SK-N-SH (cell line): Measurements from ENCODE around the gene EXOSC3. TPM values are rescaled to one million over a fixed set of nuclear protein-coding genes. Genes with fewer than 3 reads are reported as not detected.
A peak's percentile ranks its signal among the peaks of the same experiment; 100 is the strongest.
"Not testable (repeated sequence)": the region's sequence is repeated elsewhere in the genome, so short reads cannot be mapped to it uniquely, and the experiment has no call there.

Experiments
- CTCF ChIA-PET: fragments of 300-600, 350-600 bp; formaldehyde crosslinking; extraction: SDS; loops from one replicate; lab custom pipeline; 2021; lab: Yijun Ruan, JAX
- POLR2A ChIA-PET: fragments of 350-600 bp; sonication (Branson Sonifier 250); formaldehyde crosslinking; extraction: SDS; loops from one replicate; lab custom pipeline; 2020; ENCODE audit warnings: antibody characterized with exemption, inconsistent platforms; lab: Yijun Ruan, JAX
- DNase-seq: peaks from one replicate; pipeline ENCODE4 v3.0.0; 2012
- H2AFZ ChIP-seq: fragments of 200-600 bp; sonication (generic); 2 replicates; pipeline ENCODE4 v1.8.1; 2016; ENCODE audit warnings: antibody characterized with exemption, mild to moderate bottlenecking, low read depth
- H3F3A ChIP-seq: fragments of 200-600 bp; sonication (generic); replicated peaks from 2 replicates; pipeline ENCODE3; 2016; ENCODE audit warnings: antibody characterized with exemption, mild to moderate bottlenecking; ENCODE audit not compliant: insufficient read depth
- H3K27ac ChIP-seq, 2 experiments: fragments of 200-500 bp in 1 of 2; fragments of 200-600 bp in 1 of 2; sonication (Bioruptor generic) in 1 of 2; sonication (generic), shearing (Covaris generic) in 1 of 2; 2 replicates each; pipeline versions ENCODE4 v1.5.1 to v1.6.1; 2014 to 2016; ENCODE audit warnings: low read depth in 2 of 2, inconsistent platforms in 1 of 2, low read length in 1 of 2, mild to moderate bottlenecking in 1 of 2, mixed read lengths in 1 of 2
- H3K27me3 ChIP-seq: fragments of 200-600 bp; sonication (generic), shearing (Covaris generic); 2 replicates; pipeline ENCODE4 v1.6.1; 2016; ENCODE audit warnings: mixed run types; ENCODE audit not compliant: insufficient read depth
- H3K36me3 ChIP-seq, 2 experiments: fragments of 200-500 bp in 1 of 2; fragments of 200-600 bp in 1 of 2; sonication (Bioruptor generic) in 1 of 2; sonication (generic) in 1 of 2; replicated peaks in 1 of 2; 2 replicates each; pipeline versions ENCODE3 to v1.5.1; 2014 to 2016; ENCODE audit warnings: low read length in 1 of 2, mild to moderate bottlenecking in 1 of 2; ENCODE audit not compliant: insufficient read depth in 2 of 2, control insufficient read depth in 1 of 2
- H3K4me1 ChIP-seq, 2 experiments: fragments of 200-500 bp in 1 of 2; fragments of 200-600 bp in 1 of 2; sonication (Bioruptor generic) in 1 of 2; sonication (generic), shearing (Covaris generic) in 1 of 2; 2 replicates each; pipeline versions ENCODE4 v1.5.1 to v1.6.1; 2014 to 2016; ENCODE audit warnings: low read depth in 1 of 2, low read length in 1 of 2, mixed run types in 1 of 2; ENCODE audit not compliant: insufficient read depth in 2 of 2, control insufficient read depth in 1 of 2
- H3K4me2 ChIP-seq: fragments of 200-600 bp; sonication (generic), shearing (Covaris generic); 2 replicates; pipeline ENCODE4 v1.6.1; 2017; ENCODE audit warnings: mixed run types
- H3K4me3 ChIP-seq, 2 experiments: fragments of 200-500 bp in 1 of 2; fragments of 200-600 bp in 1 of 2; sonication (Bioruptor generic) in 1 of 2; sonication (generic), shearing (Covaris generic) in 1 of 2; 2 replicates each; pipeline versions ENCODE4 v1.5.1 to v1.8.1; 2014 to 2016; ENCODE audit warnings: low read depth in 2 of 2, inconsistent platforms in 1 of 2, low read length in 1 of 2, mild to moderate bottlenecking in 1 of 2, mixed read lengths in 1 of 2, moderate library complexity in 1 of 2
- H3K79me2 ChIP-seq: fragments of 200-600 bp; sonication (generic); 2 replicates; pipeline ENCODE4 v1.8.1; 2017; ENCODE audit warnings: mild to moderate bottlenecking; ENCODE audit not compliant: insufficient read depth
- H3K9ac ChIP-seq: fragments of 200-600 bp; sonication (generic); 2 replicates; pipeline ENCODE4 v1.6.1; 2017; ENCODE audit warnings: mixed run types
- H3K9me2 ChIP-seq: fragments of 200-600 bp; sonication (generic); 2 replicates; pipeline ENCODE4 v1.6.1; 2017; ENCODE audit warnings: mixed run types
- H3K9me3 ChIP-seq: fragments of 200-600 bp; sonication (generic); 2 replicates; pipeline ENCODE4 v1.6.1; 2017; ENCODE audit warnings: mixed run types, mild to moderate bottlenecking, moderate library complexity
- H4K20me1 ChIP-seq: fragments of 200-600 bp; sonication (generic); 2 replicates; pipeline ENCODE4 v1.6.1; 2017; ENCODE audit warnings: mild to moderate bottlenecking, mixed run types; ENCODE audit not compliant: insufficient read depth
- ELF1 ChIP-seq: IDR thresholded peaks from 2 replicates; pipeline ENCODE4 v1.4.0; 2012
- FOXJ3 ChIP-seq: sonication (generic); formaldehyde crosslinking; IDR thresholded peaks from 2 replicates; pipeline ENCODE4 v1.5.1; 2020; ENCODE audit warnings: mild to moderate bottlenecking, missing genetic modification reagents
- GATA2 ChIP-seq: sonication (generic); formaldehyde crosslinking; IDR thresholded peaks from 2 replicates; pipeline ENCODE4 v1.5.0; 2020; ENCODE audit warnings: mild to moderate bottlenecking, missing genetic modification reagents
- MAX ChIP-seq: IDR thresholded peaks from 2 replicates; pipeline ENCODE4 v1.4.0; 2012; ENCODE audit warnings: low read depth
- MEF2A ChIP-seq: IDR thresholded peaks from 2 replicates; pipeline ENCODE4 v1.4.0; 2012; ENCODE audit warnings: low read depth, borderline replicate concordance
- MXI1 ChIP-seq: IDR thresholded peaks from 2 replicates; pipeline ENCODE4 v1.6.1; 2012; ENCODE audit warnings: mild to moderate bottlenecking, low read depth, low read length, improper control_type of control experiment
- RCOR1 ChIP-seq: fragments of 150-350 bp; IDR thresholded peaks from 2 replicates; pipeline ENCODE4 v1.6.1; 2017; ENCODE audit warnings: antibody characterized with exemption, low read length
- RXRA ChIP-seq: IDR thresholded peaks from 2 replicates; pipeline ENCODE4 v1.4.0; 2012; ENCODE audit warnings: low read depth, mild to moderate bottlenecking, borderline replicate concordance
- ZBTB33 ChIP-seq: IDR thresholded peaks from 2 replicates; pipeline ENCODE4 v1.4.0; 2012; ENCODE audit warnings: low read depth, borderline replicate concordance
- WGBS: methylation state at CpG from one replicate; pipeline ENCODE4 v1.1.6; 2017; ENCODE audit warnings: low lambda C conversion rate; 5-methylcytosine and 5-hydroxymethylcytosine counted together
- polyA plus RNA-seq, 3 experiments: library from polyadenylated mRNA; depleted of rRNA; stranded (reverse); fragments of >200 nt; gene quantifications; 2 replicates each; pipeline ENCODE4 v1.2.3, GENCODE V29; 2012
- TF ChIP-seq, protein P1 (sequence below): fragments of 200-600 bp; sonication (generic); IDR thresholded peaks from 2 replicates; pipeline ENCODE4 v1.6.1; 2017; ENCODE audit warnings: antibody characterized with exemption, mild to moderate bottlenecking, moderate library complexity

Gene EXOSC3
- polyA plus RNA-seq, 1 of the 3 experiments (the other 2 are of a cell fraction), result 53.6 TPM

DNA sequence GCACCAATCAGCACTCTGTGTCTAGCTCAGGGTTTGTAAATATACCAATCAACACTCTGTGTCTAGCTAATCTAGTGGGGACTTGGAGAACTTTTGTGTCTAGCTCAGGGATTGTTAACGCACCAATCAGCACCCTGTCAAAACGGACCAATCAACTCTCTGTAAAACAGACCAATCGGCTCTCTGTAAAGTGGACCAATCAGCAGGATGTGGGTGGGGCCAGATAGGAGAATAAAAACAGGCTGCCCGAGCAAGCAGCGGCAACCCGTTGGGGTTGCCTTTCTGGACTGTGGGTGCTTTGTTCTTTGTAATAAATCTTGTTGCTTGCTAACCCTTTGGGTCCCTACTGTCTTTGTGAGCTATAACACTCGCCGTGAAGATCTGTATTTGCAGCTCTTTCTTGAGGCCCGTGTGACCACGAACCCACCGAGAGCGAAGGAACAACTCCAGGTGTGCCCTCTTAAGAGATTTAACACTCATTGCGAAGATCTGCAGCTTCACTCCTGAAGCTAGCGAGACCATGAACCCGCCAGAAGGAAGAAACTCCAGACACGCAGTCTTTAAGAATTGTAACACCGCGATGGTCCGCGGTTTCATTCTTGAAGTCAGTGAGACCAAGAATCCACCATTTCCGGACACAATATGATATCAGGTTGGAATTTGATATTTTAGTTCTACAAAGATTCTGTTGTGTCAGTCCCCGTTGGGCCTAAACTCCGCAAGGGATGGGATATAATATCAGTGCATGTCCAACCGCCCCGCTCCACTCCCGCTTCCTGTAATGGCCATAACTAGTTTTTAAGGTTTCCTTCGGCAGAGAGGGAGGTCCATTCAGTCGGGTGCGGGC is 32.0 kb downstream of the EXOSC3 start:
- Histone ChIP-seq H3K27ac (no peak overlapping the region; a peak in 1 of 4 replicates), H3K4me1 (peaks cover 0 to 6% of the 10 kb centered on the region in 2 experiments; a peak in 1 of 4 replicates), H3K36me3 (no peaks in the 10 kb centered on the region), H3K79me2 (0 out of 2 replicates have a peak, but pooled peaks cover 4% of the 10 kb centered on the region), H3K4me3 (peak overlapping the region; percentile 84 to 90; a peak in 3 of 4 replicates), H3K9me3 (no peaks in the 10 kb centered on the region), H3K27me3 (no peaks in the 10 kb centered on the region), H3K9me2 (no peaks in the 10 kb centered on the region), H4K20me1 (no peaks in the 10 kb centered on the region), H3K4me2 (peak overlapping the region; percentile 81), H3K9ac (peak overlapping the region; percentile 86; the same call in 1 of the 2 replicates), H3F3A (no peaks in the 10 kb centered on the region), H2AFZ (peak overlapping the region; percentile 96)
- CTCF ChIA-PET, result interaction anchor here (1.0 kb wide), 1 partner anchor 171 kb away, joined by 3 read pairs; no protein-coding TSS in a partner anchor
- DNase-seq, result no peak
- TF ChIP-seq MAX (no peak), MEF2A (no peak), MXI1 (no peak), RCOR1 (no peak), ELF1 (no peak), RXRA (no peak), FOXJ3 (CRISPR knock-in tag) (no peak), ZBTB33 (no peak), GATA2 (no peak)
- TF ChIP-seq, protein P1, sequence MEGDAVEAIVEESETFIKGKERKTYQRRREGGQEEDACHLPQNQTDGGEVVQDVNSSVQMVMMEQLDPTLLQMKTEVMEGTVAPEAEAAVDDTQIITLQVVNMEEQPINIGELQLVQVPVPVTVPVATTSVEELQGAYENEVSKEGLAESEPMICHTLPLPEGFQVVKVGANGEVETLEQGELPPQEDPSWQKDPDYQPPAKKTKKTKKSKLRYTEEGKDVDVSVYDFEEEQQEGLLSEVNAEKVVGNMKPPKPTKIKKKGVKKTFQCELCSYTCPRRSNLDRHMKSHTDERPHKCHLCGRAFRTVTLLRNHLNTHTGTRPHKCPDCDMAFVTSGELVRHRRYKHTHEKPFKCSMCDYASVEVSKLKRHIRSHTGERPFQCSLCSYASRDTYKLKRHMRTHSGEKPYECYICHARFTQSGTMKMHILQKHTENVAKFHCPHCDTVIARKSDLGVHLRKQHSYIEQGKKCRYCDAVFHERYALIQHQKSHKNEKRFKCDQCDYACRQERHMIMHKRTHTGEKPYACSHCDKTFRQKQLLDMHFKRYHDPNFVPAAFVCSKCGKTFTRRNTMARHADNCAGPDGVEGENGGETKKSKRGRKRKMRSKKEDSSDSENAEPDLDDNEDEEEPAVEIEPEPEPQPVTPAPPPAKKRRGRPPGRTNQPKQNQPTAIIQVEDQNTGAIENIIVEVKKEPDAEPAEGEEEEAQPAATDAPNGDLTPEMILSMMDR, result no peak
- POLR2A ChIA-PET, result interaction anchor here (0.6 to 1.5 kb wide), 2 partner anchors 32 to 131 kb away, joined by 3 to 4 read pairs; partner anchors contain the start of gene EXOSC3
- WGBS, result 90% methylated on average over 29 of the region's 29 CpGs

DNA sequence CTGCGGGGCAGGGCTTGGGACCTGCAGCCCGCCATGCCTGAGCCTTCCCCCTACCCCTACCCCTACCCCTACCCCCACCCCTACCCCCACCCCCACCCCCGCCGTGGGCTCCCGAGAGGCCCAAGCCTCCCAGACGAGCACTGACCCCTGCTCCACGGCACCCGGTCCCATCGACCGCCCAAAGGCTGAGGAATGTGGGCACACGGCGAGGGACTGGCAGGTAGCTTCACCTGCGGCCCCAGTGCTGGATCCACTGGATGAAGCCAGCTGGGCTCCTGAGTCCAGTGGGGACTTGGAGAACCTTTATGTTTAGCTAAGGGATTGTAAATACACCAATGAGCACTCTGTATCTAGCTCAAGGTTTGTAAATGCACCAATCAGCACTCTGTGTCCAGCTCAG is 32.8 kb downstream of the EXOSC3 start:
- POLR2A ChIA-PET, H3K9me2 ChIP-seq: not testable (repeated sequence)
- 89% methylated on average over 7 of the region's 13 CpGs for WGBS

GRCh38 chr9:37751704-37752103 is 33.2 kb downstream of the EXOSC3 start:
- POLR2A ChIA-PET, DNase-seq: not testable (repeated sequence)

More for the DNA sequence above, 32.8 kb downstream of the EXOSC3 start:
- not testable (repeated sequence) for H3F3A ChIP-seq, H2AFZ ChIP-seq, H3K27ac ChIP-seq, H3K4me3 ChIP-seq, H3K4me2 ChIP-seq, H3K9me3 ChIP-seq, DNase-seq, H3K27me3 ChIP-seq, H3K4me1 ChIP-seq, H3K9ac ChIP-seq, H3K79me2 ChIP-seq, H4K20me1 ChIP-seq, H3K36me3 ChIP-seq
- CTCF ChIA-PET, result interaction anchor here (1.0 kb wide), 1 partner anchor 170 kb away, joined by 3 read pairs; no protein-coding TSS in a partner anchor

More at GRCh38 chr9:37751704-37752103, 33.2 kb downstream of the EXOSC3 start:
- CTCF ChIA-PET, result interaction anchor here (1.0 kb wide), 1 partner anchor 170 kb away, joined by 3 read pairs; no protein-coding TSS in a partner anchor
- H3K9me2 ChIP-seq, H3K79me2 ChIP-seq, H2AFZ ChIP-seq, H3K4me1 ChIP-seq, H3K4me3 ChIP-seq, H3K27me3 ChIP-seq, H4K20me1 ChIP-seq, H3K4me2 ChIP-seq, H3K27ac ChIP-seq, H3K36me3 ChIP-seq, H3K9me3 ChIP-seq, H3K9ac ChIP-seq, H3F3A ChIP-seq: not testable (repeated sequence)
- WGBS, result 93% methylated on average over 23 of the region's 30 CpGs
